Inferior parietal cortex (tissue), 1 donor: ENCODE measurements around the gene MAP7D2.

ENCODE experiments used
- DNase-seq: peaks from one replicate; pipeline ENCODE4 v3.0.0-alpha.2; 2016; ENCODE audit errors: extremely low spot score

MAP7D2 gene

DNA sequence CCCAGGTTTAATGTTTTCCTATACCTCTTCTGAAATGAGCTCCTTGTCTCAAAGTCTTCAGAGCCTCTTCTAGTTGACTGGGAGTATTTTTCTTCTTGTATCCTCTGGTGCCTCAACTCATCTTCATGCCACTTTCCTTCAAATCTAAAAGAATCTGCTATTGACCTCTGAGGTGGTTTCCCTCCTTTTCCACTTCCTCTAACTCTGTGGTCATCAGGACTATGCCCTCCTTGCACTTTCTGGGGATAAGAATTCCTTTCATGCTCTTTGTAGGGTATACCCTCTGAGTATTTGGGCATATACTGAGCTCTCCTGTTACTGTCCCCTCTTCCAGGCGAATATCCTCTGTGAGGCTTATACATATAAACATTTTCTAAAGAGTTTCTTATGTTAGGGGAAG lies 150.7 kb downstream of the MAP7D2 start:
- no peak for DNase-seq

GRCh38 chrX:19964017-19964710 lies 152.5 kb downstream of the MAP7D2 start:
- DNase-seq: no peak

DNA sequence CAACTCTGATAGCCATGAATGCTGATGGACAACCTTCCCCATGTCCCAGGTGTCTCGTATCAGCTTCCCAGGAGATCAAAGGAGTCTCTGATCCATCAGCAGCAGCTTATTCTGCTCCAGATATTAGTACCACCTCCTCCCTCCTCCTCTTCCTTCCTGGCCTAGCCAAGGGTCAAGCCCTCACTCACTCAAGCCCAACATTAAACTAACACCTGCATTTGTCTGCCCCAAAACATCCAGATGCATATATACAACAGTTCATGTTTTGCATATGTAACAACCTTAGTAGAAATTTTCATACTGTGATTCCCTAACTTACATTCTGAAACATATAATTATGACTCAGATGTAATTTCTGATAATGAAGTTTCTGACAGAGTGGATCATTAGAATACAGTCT lies 155.8 kb downstream of the MAP7D2 start:
- no peak for DNase-seq

DNA sequence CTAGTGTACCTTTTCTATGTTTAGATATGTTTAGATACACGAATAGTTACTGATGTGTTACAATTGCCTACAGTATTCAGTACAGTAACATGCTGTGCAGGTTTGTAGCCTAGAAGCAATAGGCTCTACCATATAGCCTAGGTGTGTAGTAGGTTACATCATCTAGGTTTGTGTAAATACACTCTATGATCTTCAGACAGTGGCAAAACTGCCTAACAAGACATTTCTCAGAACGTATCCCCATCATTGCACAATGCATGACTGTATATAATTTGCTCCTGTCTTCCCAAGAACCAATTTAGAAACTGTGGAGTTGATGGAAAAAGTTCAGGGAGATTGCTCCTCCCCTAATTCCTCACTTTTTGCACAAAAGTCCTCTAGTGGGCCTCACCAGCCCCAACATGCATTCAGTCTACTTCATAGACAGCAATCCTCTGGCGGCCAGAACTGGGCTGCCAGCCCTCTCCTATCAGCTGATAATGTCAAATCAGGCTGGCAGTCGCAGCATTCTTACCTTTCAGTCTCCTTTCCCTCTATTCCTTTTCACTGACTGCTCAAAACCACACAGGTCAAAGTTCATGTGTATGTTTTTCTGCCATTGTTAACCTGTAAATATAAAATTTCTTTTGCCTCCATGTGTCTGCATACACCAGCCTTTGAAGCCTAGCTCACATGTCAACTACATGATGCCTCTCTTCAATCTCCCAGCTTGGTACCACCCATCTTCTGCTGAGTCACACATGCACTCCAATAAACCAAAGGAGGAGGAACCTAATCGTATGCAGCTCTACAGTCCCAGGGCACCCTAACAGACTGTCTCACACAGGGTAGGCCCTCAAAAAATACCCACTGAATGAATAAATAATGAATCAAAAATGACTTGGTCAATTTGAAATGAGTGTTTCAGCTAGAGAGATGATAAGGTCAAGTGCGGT lies 157.9 kb downstream of the MAP7D2 start:
- DNase-seq: no peak

DNA sequence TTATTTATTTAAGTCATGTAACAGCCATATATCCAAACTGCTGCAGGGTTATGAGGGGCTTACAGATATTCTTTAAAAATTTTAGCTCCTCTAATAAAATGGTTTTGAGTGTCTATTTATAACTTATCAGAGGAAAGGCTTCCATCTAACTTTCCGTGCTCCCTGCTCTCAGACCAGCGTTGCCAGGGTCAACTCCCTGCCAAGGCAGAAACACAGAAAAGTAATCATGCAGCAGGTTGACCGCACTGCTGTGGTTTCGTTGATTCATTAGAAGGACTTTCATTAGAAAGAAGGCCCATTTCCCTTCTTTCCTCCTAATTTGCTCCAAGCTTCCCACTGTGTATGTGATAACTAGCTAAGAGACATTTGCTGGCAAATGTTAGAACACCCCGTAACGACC lies 159.8 kb downstream of the MAP7D2 start:
- no peak for DNase-seq
